Right renal cortex interstitium (tissue), 3 donors: Measurements from ENCODE around the gene TCERG1. TPM values are rescaled to one million over a fixed set of nuclear protein-coding genes. Genes with fewer than 3 reads are reported as not detected.

Experiments
- DNase-seq, 3 donors: peaks; one replicate each; pipeline ENCODE4 v3.0.0-alpha.2; 2013; ENCODE audit warnings: low read depth in 3 of 3, low spot score in 2 of 3
- polyA plus RNA-seq, 3 donors: library from polyadenylated mRNA; unstranded; fragments of 120-200 nt; gene quantifications; one replicate each; pipeline ENCODE4 v1.2.1, GENCODE V29; 2013; ENCODE audit not compliant: insufficient read length in 3 of 3

The TCERG1 gene
- 100 to 1,000 TPM; 100 to 122 (median 115) TPM for polyA plus RNA-seq

- DNase-seq = peak; percentile 100
Observed at GRCh38 chr5:146446861-146447733, at the start of gene TCERG1. TCERG1 (plus strand) TSS chr5:146447333; CDS start chr5:146447350, 17 bp downstream.

- DNase-seq = no peak
Observed at GRCh38 chr5:146398826-146399225, 48.3 kb upstream of the TCERG1 start.

DNA sequence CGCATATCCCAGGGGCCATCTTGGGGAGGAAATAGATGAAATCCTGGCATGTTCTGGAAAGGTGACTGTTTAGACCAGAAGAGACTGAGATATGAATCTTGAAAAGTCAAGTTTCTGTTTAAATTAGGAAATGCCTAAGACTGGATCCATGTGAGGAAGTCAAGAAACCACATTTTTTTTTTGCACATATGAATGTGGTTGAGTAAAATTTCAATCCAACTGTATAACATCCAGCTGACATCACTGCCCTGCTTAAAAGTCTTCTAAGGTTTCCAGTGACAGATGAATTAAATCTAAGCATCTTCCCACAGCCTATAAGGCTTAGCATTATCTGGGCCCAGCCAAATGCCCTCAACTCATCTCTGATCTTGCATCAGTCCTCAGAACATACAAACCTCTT lies 47.7 kb upstream of the TCERG1 start:
- DNase-seq = no peak

GRCh38 chr5:146400201-146400600 lies 46.9 kb upstream of the TCERG1 start:
- no peak for DNase-seq

GRCh38 chr5:146401021-146401420 lies 46.1 kb upstream of the TCERG1 start:
- DNase-seq = no peak

DNA sequence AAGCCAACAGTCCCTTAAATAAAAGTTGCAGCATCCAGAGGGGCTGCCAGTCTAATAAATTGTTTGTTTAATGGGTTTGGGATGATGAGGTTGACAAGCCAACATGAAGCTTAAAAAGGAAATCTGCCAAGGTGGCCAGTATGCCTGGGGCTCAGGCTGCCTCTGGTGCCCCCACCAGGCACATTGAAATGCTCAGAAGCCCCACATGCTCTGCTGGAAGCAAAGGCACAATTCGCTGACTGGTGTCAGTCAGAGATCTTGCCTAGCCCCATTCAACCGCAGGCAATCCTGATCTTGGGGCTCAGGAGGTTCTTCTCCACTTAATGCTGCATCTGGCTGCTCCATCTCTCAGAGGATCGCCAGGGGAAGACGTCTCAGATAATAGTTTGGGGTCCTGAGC lies 44.2 kb upstream of the TCERG1 start:
- DNase-seq = no peak

DNA sequence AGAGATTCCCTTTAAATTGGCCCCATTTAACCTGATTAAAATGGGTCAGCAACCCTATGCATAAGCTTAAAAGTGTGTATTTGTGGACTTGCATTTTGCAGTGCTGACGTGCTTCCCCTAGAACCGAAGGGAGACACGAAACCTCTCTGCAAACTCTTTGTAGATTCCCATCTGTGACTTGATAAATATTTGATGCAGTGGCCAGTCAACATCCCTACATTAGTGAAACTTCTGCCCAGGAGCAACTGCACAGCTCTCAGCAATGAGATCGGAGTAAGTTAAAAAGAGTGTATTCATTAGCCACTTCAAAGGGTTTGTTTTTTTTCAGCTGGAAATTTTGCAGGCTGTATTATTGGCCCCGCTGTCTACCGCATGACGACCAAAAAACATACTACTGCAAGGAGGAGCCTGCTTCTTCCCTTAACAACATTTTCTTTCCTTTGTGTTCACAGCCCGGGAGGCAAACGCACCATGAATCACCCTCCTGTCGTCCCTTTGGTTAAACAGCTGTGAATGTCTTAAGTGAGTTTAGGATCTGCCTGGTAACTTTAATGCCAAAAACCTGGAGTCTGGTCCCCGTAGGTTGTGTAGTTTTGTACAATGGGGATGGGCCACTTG lies 38.0 kb upstream of the TCERG1 start:
- no peak for DNase-seq

GRCh38 chr5:146410272-146410671 lies 36.9 kb upstream of the TCERG1 start:
- DNase-seq = no peak

GRCh38 chr5:146419696-146420095 lies 27.4 kb upstream of the TCERG1 start:
- no peak for DNase-seq

GRCh38 chr5:146425023-146425422 lies 22.1 kb upstream of the TCERG1 start:
- DNase-seq = no peak

GRCh38 chr5:146426305-146426704 lies 20.8 kb upstream of the TCERG1 start:
- no peak for DNase-seq

- no peak for DNase-seq
Observed at GRCh38 chr5:146426853-146427618, 20.1 kb upstream of the TCERG1 start.

DNA sequence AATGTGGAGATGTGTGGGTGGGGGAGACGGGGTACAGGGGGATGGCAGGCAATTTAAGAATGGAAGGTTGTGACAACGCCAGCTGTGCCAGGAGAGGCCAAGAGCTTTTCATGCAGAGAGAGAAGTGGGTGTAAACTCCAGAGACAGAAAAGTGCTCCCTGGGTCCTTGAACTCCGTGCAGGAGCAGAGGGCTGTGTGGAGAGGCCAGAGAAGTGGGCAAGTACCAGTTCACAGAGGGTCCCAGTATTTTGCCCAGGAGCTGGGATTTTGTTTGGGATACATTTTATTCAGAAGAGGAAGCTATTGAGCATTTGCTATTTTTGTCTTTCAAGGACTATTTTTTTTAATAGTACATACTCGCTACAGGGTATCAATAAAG lies 19.5 kb upstream of the TCERG1 start:
- DNase-seq = no peak

GRCh38 chr5:146428658-146429057 lies 18.5 kb upstream of the TCERG1 start:
- DNase-seq = no peak

DNA sequence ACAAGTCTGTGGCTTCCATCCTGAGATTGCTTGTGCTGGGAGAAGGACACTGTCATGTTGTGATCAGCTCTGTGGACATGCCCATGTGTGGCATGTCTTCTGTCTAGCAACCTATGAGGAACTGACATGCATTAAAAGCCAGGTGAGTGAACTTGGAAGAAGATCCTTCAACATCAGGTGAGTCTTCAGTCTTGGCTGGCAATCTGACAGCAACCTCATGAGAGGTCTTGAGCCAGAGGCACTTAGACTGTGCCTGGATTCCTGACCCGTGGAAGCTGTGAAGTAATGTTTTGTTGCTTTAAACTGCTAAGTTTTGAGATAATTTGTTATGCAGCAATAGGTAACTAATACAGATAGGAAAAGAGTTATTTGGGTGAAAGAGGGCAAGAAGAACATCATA lies 6.8 kb upstream of the TCERG1 start:
- no peak for DNase-seq

- no peak for DNase-seq
Observed at GRCh38 chr5:146440870-146441495, 6.2 kb upstream of the TCERG1 start.

- no peak for DNase-seq
Observed at GRCh38 chr5:146441896-146442295, 5.2 kb upstream of the TCERG1 start.

DNA sequence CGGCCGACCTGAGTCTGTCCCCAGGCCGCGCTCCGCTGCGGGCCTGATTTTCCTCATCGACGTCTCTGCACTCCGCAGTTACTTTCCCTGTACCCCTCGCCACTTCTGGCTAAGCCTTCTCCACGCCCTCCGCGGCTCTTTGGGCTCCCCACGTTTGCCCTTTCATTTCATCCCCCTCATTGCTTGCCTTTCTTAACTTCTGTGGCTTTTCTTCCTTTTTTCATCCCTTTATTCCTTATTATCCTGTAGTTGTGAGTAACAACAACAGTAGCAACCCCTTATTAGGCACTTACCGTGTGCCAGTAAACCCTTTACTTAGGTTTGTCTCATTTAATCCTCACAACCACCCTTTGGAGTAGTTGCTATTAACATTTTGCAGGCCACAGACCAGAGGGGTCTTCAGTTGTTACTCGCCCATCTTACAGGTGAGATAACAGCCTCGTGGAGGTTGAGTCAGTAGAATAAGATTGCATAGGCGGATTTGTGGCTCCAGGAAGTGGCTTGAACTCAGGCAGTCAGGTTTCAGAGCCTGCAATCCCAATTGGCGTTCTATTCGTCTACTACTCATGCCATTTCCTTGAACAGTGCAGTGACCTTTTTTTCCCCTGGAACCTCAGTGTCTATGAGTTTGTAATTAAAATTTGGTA lies 724 bp downstream of the TCERG1 start:
- peak in 1 of 3 donors; percentile 8 for DNase-seq

DNA sequence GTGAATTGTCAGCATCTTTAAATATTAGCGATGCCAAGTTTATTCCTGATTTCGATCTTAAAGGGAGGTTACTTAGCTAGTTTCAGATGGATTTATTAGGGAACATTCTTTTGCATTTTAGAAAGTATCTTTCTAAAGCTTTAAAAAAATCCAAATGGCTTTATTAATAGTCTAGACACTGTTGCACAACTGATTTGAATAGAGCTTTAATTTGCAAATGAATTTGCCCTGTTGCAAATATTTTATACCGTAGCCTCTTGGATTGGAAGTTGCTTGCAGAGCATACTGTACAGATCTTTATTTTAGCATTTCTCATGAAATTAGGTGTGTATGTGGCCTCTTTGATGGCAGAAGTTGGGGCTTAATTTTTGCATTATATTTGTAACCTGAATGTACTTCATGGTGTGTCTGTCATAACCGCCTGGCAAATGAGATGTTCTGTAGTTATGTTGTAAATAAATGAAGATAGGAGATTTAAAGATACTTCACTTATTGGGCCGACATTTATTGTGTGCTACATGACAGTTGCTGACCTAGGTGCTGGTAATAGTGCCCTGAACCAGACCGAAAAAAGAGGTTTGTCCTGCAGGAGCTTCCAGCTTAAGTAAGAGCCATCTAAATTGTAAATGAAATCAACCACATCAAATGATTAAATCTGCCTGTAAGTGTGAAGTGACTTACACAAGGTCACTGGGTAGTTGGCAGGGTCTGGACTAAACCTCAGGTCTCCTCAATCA lies 1.8 kb downstream of the TCERG1 start:
- no peak for DNase-seq

DNA sequence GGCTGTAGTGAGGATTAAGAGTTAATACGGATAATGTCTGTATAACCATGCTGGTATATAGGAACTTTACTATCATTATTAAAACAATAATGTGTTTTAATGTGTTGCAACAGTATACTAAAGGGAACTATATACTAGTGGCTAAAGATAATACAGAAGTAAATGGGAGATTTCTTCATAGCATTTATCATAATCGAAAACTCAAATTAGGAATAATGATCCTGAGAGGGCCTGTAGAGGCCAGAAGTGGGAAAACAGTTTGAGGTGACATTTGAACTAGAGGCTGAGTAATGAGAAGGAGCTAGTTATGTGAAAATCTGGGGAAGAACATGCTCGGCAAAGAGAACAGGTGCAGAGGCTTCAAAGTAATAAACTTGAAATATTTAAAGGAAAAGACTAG lies 2.9 kb downstream of the TCERG1 start:
- no peak for DNase-seq
